Mesendoderm (in vitro differentiated cells): ENCODE results near the gene ADAM19.

Experiments
- DNase-seq: peaks from one replicate; pipeline ENCODE4 v3.0.0; 2013
- H2AK5ac ChIP-seq: 2 replicates; pipeline ENCODE4 v1.6.1; 2013; ENCODE audit warnings: low read length, inconsistent platforms
- H2BK120ac ChIP-seq: 2 replicates; pipeline ENCODE4 v1.6.1; 2013; ENCODE audit warnings: low read depth, mild to moderate bottlenecking, low read length, moderate library complexity, mixed read lengths
- H2BK15ac ChIP-seq: replicated peaks from 2 replicates; pipeline ENCODE4 v1.6.1; 2013; ENCODE audit warnings: low read depth, mild to moderate bottlenecking, moderate library complexity
- H2BK5ac ChIP-seq: 2 replicates; pipeline ENCODE4 v1.6.1; 2013; ENCODE audit warnings: low read length, inconsistent platforms
- H3K18ac ChIP-seq: 2 replicates; pipeline ENCODE4 v1.6.1; 2013; ENCODE audit warnings: mild to moderate bottlenecking, low read length, mixed read lengths
- H3K23ac ChIP-seq: one replicate; pipeline ENCODE4 v1.6.1; 2013; ENCODE audit warnings: low read length
- H3K27ac ChIP-seq: 2 replicates; pipeline ENCODE4 v1.5.1; 2013; ENCODE audit warnings: low read depth, mild to moderate bottlenecking, inconsistent platforms, low read length, moderate library complexity
- H3K27me3 ChIP-seq: 2 replicates; pipeline ENCODE4 v1.6.1; 2013; ENCODE audit warnings: low read length, control low read depth, mild to moderate bottlenecking, inconsistent platforms; ENCODE audit not compliant: insufficient read depth, poor library complexity
- H3K36me3 ChIP-seq: 2 replicates; pipeline ENCODE4 v1.6.1; 2013; ENCODE audit warnings: low read length, inconsistent platforms; ENCODE audit not compliant: control insufficient read depth, insufficient read depth
- H3K4ac ChIP-seq: one replicate; pipeline ENCODE4 v1.6.1; 2013; ENCODE audit warnings: low read depth, mild to moderate bottlenecking, low read length, moderate library complexity
- H3K4me1 ChIP-seq: 2 replicates; pipeline ENCODE4 v1.6.1; 2013; ENCODE audit warnings: low read depth, low read length, inconsistent platforms; ENCODE audit not compliant: control insufficient read depth
- H3K4me2 ChIP-seq: 2 replicates; pipeline ENCODE4 v1.6.1; 2013; ENCODE audit warnings: low read length
- H3K4me3 ChIP-seq: 2 replicates; pipeline ENCODE4 v1.5.1; 2013; ENCODE audit warnings: mild to moderate bottlenecking, low read length
- H3K56ac ChIP-seq: one replicate; pipeline ENCODE4 v1.6.1; 2013; ENCODE audit warnings: low read length
- H3K79me1 ChIP-seq: 2 replicates; pipeline ENCODE4 v1.6.1; 2013; ENCODE audit warnings: low read length, inconsistent platforms
- H3K79me2 ChIP-seq: 2 replicates; pipeline ENCODE4 v1.6.1; 2013; ENCODE audit warnings: mild to moderate bottlenecking, low read length; ENCODE audit not compliant: control insufficient read depth, insufficient read depth
- H3K9ac ChIP-seq: 2 replicates; pipeline ENCODE4 v1.6.1; 2013; ENCODE audit warnings: low read length, inconsistent platforms
- H4K5ac ChIP-seq: one replicate; pipeline ENCODE4 v1.6.1; 2013; ENCODE audit warnings: low read length
- H4K8ac ChIP-seq: one replicate; pipeline ENCODE4 v1.6.1; 2013; ENCODE audit warnings: low read depth, mild to moderate bottlenecking, control low read depth, low read length, moderate library complexity
- WGBS: extraction: QIAGEN DNeasy Blood & Tissue Kit; methylation state at CpG from one replicate; pipeline ENCODE4 v1.1.7; 2013; ENCODE audit warnings: low lambda C conversion rate, missing lambda C conversion rate; ENCODE audit not compliant: insufficient coverage; ENCODE audit errors: extremely low coverage; 5-methylcytosine and 5-hydroxymethylcytosine counted together

ADAM19 gene

GRCh38 chr5:157518963-157519362, 56.6 kb downstream of the ADAM19 start:
- Histone ChIP-seq H3K79me2 (peaks cover 32% of the 10 kb centered on the region), H3K4me2 (no peak overlapping the region), H3K4me3 (no peak overlapping the region), H3K79me1 (peaks cover 46% of the 10 kb centered on the region), H3K27me3 (no peaks in the 10 kb centered on the region), H2BK120ac (no peak overlapping the region), H4K5ac (no peak overlapping the region), H3K27ac (no peak overlapping the region), H3K4ac (no peak overlapping the region), H3K4me1 (peaks cover 4% of the 10 kb centered on the region), H3K36me3 (peaks cover 36% of the 10 kb centered on the region), H3K9ac (no peak overlapping the region), H3K56ac (no peak overlapping the region), H4K8ac (no peak overlapping the region), H2BK5ac (no peak overlapping the region), H2AK5ac (no peak overlapping the region), H3K23ac (no peak overlapping the region), H2BK15ac (no peak overlapping the region), H3K18ac (no peak overlapping the region)
- no CpG with 5 or more reads among the region's 6 CpGs for whole genome bisulfite sequencing
- DNase-seq = no peak

GRCh38 chr5:157516626-157517325, 58.8 kb downstream of the ADAM19 start:
- no peak overlapping the region for H4K8ac ChIP-seq
- H3K4ac ChIP-seq = no peak overlapping the region
- H3K18ac ChIP-seq = no peak overlapping the region
- no peak overlapping the region for H2BK120ac ChIP-seq
- H3K4me1 ChIP-seq = peaks cover 4% of the 10 kb centered on the region
- H2BK5ac ChIP-seq = no peak overlapping the region
- no peak overlapping the region for H4K5ac ChIP-seq
- no peak overlapping the region for H3K56ac ChIP-seq
- WGBS = no CpG with 5 or more reads among the region's 5 CpGs
- no peak overlapping the region for H3K4me3 ChIP-seq
- H3K79me1 ChIP-seq = peaks cover 41% of the 10 kb centered on the region
- peaks cover 45% of the 10 kb centered on the region for H3K36me3 ChIP-seq
- H2AK5ac ChIP-seq = no peak overlapping the region
- H3K23ac ChIP-seq = no peak overlapping the region
- no peak overlapping the region for H3K27ac ChIP-seq
- no peaks in the 10 kb centered on the region for H3K27me3 ChIP-seq
- H3K79me2 ChIP-seq = peaks cover 17% of the 10 kb centered on the region
- H3K9ac ChIP-seq = no peak overlapping the region
- DNase-seq = no peak
- H2BK15ac ChIP-seq = no peak overlapping the region
- no peak overlapping the region for H3K4me2 ChIP-seq

GRCh38 chr5:157516006-157516405, 59.6 kb downstream of the ADAM19 start:
- DNase-seq = no peak
- Histone ChIP-seq H3K4ac (no peak overlapping the region), H3K4me1 (no peaks in the 10 kb centered on the region), H2BK5ac (no peak overlapping the region), H3K79me1 (peaks cover 36% of the 10 kb centered on the region), H2BK15ac (no peak overlapping the region), H3K56ac (no peak overlapping the region), H3K18ac (no peak overlapping the region), H4K5ac (no peak overlapping the region), H3K4me2 (no peak overlapping the region), H2AK5ac (no peak overlapping the region), H3K9ac (no peak overlapping the region), H3K23ac (no peak overlapping the region), H3K27ac (no peak overlapping the region), H4K8ac (no peak overlapping the region), H3K36me3 (peaks cover 52% of the 10 kb centered on the region), H3K4me3 (no peak overlapping the region), H3K27me3 (no peaks in the 10 kb centered on the region), H3K79me2 (peaks cover 11% of the 10 kb centered on the region), H2BK120ac (no peak overlapping the region)
- no CpG with 5 or more reads among the region's 3 CpGs for WGBS

GRCh38 chr5:157514974-157515373, 60.6 kb downstream of the ADAM19 start:
- no peak overlapping the region for H2BK5ac ChIP-seq
- peaks cover 50% of the 10 kb centered on the region for H3K36me3 ChIP-seq
- no peak overlapping the region for H3K4me3 ChIP-seq
- H3K27me3 ChIP-seq = no peaks in the 10 kb centered on the region
- no peaks in the 10 kb centered on the region for H3K4me1 ChIP-seq
- H3K4me2 ChIP-seq = no peak overlapping the region
- no peak overlapping the region for H3K18ac ChIP-seq
- H2AK5ac ChIP-seq = no peak overlapping the region
- H3K9ac ChIP-seq = no peak overlapping the region
- no peak overlapping the region for H2BK120ac ChIP-seq
- H3K4ac ChIP-seq = no peak overlapping the region
- no CpG with 5 or more reads among the region's 2 CpGs for WGBS
- no peak overlapping the region for H4K8ac ChIP-seq
- no peak for DNase-seq
- H3K79me2 ChIP-seq = peaks cover 3% of the 10 kb centered on the region
- H2BK15ac ChIP-seq = no peak overlapping the region
- H3K23ac ChIP-seq = no peak overlapping the region
- H4K5ac ChIP-seq = no peak overlapping the region
- H3K79me1 ChIP-seq = peaks cover 29% of the 10 kb centered on the region
- H3K56ac ChIP-seq = no peak overlapping the region
- no peak overlapping the region for H3K27ac ChIP-seq

GRCh38 chr5:157513182-157513581, 62.4 kb downstream of the ADAM19 start:
- no peak for DNase-seq
- Histone ChIP-seq H3K79me2 (peaks cover 2% of the 10 kb centered on the region), H3K79me1 (peaks cover 23% of the 10 kb centered on the region), H3K23ac (no peak overlapping the region), H2BK120ac (no peak overlapping the region), H3K4ac (no peak overlapping the region), H2BK5ac (no peak overlapping the region), H3K56ac (no peak overlapping the region), H3K27ac (no peak overlapping the region), H4K5ac (no peak overlapping the region), H3K4me1 (no peaks in the 10 kb centered on the region), H3K18ac (no peak overlapping the region), H4K8ac (no peak overlapping the region), H3K4me2 (no peak overlapping the region), H3K27me3 (no peaks in the 10 kb centered on the region), H3K36me3 (peaks cover 50% of the 10 kb centered on the region), H2AK5ac (no peak overlapping the region), H3K4me3 (no peak overlapping the region), H3K9ac (no peak overlapping the region), H2BK15ac (no peak overlapping the region)
- no CpG with 5 or more reads among the region's 8 CpGs for WGBS
